ENCODE data around the gene RAD51B. TPM values are rescaled to one million over a fixed set of nuclear protein-coding genes. Genes with fewer than 3 reads are reported as not detected.

Gene RAD51B
- total RNA-seq, 4 donors from 2014 or later, result 12.6 to 26.4 (median 16.7) TPM

DNA sequence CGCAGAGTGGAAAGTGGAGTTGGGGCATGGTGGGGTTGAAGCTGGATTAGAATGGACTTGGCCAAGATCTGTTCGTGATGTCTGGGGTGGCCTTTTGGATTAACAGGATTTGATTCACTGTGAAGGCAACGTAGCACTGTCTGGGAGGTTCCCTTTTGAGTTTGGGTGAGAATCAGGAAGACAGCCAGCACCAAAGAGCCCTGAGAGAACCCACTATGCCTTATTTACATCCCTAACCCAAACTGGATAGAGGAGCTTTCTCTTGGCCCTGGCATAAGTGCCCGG lies 703.7 kb downstream of the RAD51B start:
- DNase-seq (ENCODE audit: low spot score in 2 of 2), result no peak
- TF ChIP-seq, protein P1, sequence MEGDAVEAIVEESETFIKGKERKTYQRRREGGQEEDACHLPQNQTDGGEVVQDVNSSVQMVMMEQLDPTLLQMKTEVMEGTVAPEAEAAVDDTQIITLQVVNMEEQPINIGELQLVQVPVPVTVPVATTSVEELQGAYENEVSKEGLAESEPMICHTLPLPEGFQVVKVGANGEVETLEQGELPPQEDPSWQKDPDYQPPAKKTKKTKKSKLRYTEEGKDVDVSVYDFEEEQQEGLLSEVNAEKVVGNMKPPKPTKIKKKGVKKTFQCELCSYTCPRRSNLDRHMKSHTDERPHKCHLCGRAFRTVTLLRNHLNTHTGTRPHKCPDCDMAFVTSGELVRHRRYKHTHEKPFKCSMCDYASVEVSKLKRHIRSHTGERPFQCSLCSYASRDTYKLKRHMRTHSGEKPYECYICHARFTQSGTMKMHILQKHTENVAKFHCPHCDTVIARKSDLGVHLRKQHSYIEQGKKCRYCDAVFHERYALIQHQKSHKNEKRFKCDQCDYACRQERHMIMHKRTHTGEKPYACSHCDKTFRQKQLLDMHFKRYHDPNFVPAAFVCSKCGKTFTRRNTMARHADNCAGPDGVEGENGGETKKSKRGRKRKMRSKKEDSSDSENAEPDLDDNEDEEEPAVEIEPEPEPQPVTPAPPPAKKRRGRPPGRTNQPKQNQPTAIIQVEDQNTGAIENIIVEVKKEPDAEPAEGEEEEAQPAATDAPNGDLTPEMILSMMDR (IDR thresholded peaks at IDR 0.05), result no peak
- TF ChIP-seq EP300 (IDR thresholded peaks at IDR 0.05) (no peak), POLR2A (IDR thresholded peaks at IDR 0.05) (no peak)
- peak overlapping the region; percentile 57 to 86 (median 75) for H3K27ac ChIP-seq
- no peaks in the 10 kb centered on the region for H3K36me3 ChIP-seq
- no peak overlapping the region for H3K4me3 ChIP-seq
- 66 to 73% methylated on average over 4 of the region's 4 CpGs for WGBS, 2 donors
- no peaks in the 10 kb centered on the region for H3K9me3 ChIP-seq
- H3K27me3 ChIP-seq, result no peaks in the 10 kb centered on the region
- H3K4me1 ChIP-seq, result peaks cover 0 to 86% (median 54%) of the 10 kb centered on the region in 4 donors

DNA sequence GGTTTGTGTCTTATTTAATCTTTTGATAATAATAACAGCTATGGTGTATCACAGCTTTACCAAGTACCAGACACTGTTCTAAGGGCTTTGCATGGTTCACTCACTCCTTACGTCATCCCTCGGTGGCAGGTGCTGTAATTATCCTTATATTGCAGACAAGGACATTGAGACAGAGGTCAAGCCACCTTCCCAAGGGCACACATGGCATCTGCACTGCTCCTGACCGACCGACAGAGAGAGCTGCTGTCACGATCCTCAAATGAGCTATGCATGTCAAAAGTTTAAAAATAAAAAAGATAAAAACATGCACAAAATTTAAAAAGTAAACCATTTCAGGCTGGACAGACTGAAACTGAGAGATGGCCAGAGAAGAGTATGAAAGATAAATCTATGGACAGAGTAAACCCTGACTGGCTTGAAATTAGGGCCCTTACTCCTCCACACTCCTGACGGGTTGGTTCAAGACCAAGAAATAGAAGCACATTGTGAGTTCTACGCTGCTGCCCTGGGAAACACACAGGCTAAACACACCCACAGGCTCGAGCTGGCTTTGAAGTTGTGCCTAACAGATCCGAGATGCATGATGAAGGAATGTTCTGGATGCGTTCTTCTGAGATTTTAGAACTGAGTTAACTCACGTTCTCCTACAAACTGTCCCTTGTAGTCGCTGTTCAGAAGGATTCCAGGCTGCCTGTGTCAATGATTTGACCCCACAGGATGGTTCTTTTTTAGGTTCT lies 704.6 kb downstream of the RAD51B start:
- Histone ChIP-seq H3K27ac (peak overlapping the region; percentile 41 to 86 (median 74)), H3K36me3 (no peaks in the 10 kb centered on the region), H3K4me1 (peaks cover 0 to 78% (median 45%) of the 10 kb centered on the region in 4 donors), H3K4me3 (no peak overlapping the region), H3K27me3 (no peaks in the 10 kb centered on the region), H3K9me3 (no peaks in the 10 kb centered on the region)
- TF ChIP-seq, protein P1 (IDR thresholded peaks at IDR 0.05), result peak; percentile 16 to 47 (median 23)
- no peak for TF ChIP-seq EP300 (IDR thresholded peaks at IDR 0.05)
- DNase-seq (ENCODE audit: low spot score in 2 of 2), result no peak
- WGBS, 2 donors, result 36 to 50% methylated on average over 12 of the region's 12 CpGs

DNA sequence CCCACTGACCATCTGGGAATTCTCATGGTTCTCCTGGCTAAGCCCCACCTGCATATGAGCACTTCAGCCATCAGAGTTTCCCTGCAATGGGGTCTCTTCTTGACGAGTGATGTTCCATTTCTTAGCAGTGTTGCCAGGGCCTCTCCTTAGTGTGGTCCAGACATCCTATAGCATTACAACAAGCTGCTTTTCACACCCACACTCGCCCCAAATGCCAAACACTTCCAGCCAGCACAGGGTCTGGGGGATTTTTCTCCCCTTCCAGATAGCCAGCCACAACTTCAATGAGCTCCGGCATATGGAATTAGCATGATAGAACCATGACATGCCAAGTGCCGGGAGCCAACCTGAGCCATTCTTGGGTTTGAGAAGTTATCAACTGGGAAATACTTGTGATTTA lies 705.9 kb downstream of the RAD51B start:
- Histone ChIP-seq H3K4me3 (no peak overlapping the region), H3K9me3 (peaks cover 0 to 9% (median 1%) of the 10 kb centered on the region in 4 donors), H3K27ac (no peak overlapping the region), H3K36me3 (no peaks in the 10 kb centered on the region), H3K4me1 (peaks cover 0 to 66% (median 37%) of the 10 kb centered on the region in 4 donors), H3K27me3 (no peaks in the 10 kb centered on the region)
- DNase-seq (ENCODE audit: low spot score in 2 of 2), result no peak
- WGBS, 2 donors, result 98% methylated on average over 4 of the region's 4 CpGs
- TF ChIP-seq EP300 (IDR thresholded peaks at IDR 0.05), result no peak
- no peak for TF ChIP-seq POLR2A (IDR thresholded peaks at IDR 0.05)
- TF ChIP-seq, protein P1 (IDR thresholded peaks at IDR 0.05), result no peak

DNA sequence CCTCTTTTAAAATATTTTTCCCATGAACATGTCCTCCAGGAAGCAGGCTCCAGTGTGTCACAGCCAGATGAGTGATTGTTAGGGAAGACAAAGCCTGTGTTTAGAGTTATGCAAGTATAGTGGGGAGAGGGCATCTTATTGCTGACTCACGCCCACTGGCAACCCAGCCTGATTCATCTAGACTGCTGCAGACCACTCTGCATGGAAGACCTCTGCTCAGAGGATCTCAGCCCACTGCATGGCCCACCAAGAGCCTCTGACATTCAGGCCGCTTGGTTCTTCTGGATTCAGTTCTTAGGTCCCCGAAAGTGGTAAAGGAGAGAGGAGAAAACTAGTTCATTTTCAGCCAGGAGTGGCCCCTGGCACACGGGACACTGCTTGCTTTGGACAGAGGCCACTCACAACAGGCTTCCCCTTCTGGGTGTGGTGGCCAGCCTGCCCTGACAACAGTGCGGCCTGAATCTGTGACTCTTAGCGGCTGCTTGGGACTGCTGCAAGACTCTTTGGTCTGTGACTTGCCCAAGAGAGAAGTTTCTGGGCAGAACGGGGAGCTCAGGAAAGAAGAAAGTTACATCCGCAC lies 707.0 kb downstream of the RAD51B start:
- H3K27ac ChIP-seq, result peak overlapping the region; percentile 15 to 84 (median 74)
- TF ChIP-seq, protein P1 (IDR thresholded peaks at IDR 0.05), result no peak
- TF ChIP-seq POLR2A (IDR thresholded peaks at IDR 0.05) (no peak), EP300 (IDR thresholded peaks at IDR 0.05) (no peak)
- peaks cover 0 to 20% (median 5%) of the 10 kb centered on the region in 4 donors for H3K9me3 ChIP-seq
- 46 to 48% methylated on average over 8 of the region's 8 CpGs for WGBS, 2 donors
- no peak for DNase-seq (ENCODE audit: low spot score in 2 of 2)
- no peak overlapping the region for H3K4me3 ChIP-seq
- peaks cover 0 to 55% (median 34%) of the 10 kb centered on the region in 4 donors for H3K4me1 ChIP-seq
- H3K27me3 ChIP-seq, result no peaks in the 10 kb centered on the region
- no peaks in the 10 kb centered on the region for H3K36me3 ChIP-seq

DNA sequence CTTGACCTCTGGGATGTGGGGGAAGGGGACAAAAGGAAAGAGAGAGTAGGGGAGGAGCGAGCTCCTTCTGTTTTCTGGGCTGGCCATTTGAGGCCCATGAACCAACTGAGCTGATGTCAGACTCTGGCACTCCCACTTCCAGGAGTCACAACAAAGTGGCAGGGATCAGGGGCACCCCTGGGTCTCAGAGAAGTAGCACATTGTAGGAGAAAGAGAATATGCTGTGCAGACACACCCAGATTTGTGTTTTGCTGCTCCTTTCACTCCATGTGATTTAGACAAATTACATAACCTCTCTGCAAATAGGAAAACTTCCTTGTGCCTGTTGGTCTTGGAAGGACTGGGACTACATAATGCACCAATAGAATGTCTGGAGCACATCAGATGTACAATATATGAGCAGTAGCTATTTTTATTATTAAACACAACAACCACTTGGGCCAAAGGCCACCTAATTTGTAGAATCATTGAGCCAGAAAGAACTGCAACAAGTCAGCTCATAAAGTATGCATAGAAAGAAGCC lies 707.8 kb downstream of the RAD51B start:
- TF ChIP-seq EP300 (IDR thresholded peaks at IDR 0.05) (peak; percentile 24 to 75), POLR2A (IDR thresholded peaks at IDR 0.05) (no peak)
- TF ChIP-seq, protein P1 (IDR thresholded peaks at IDR 0.05), result no peak
- 28 to 52% methylated on average over 1 of the region's 1 CpG for WGBS, 2 donors
- Histone ChIP-seq H3K27me3 (no peaks in the 10 kb centered on the region), H3K36me3 (no peaks in the 10 kb centered on the region), H3K4me1 (peaks cover 0 to 47% (median 31%) of the 10 kb centered on the region in 4 donors), H3K4me3 (no peak overlapping the region), H3K9me3 (peaks cover 0 to 22% (median 5%) of the 10 kb centered on the region in 4 donors), H3K27ac (peak overlapping the region; percentile 15 to 84 (median 74))
- peak in 1 of 2 donors; percentile 26 for DNase-seq (ENCODE audit: low spot score in 2 of 2)

Data from tibial nerve (tissue), 4 donors.